PC-3 (cell line): ENCODE measurements around the gene TREH.

Experiments
- EZH2 ChIP-seq: fragments of 300-600 bp; sonication (generic); IDR thresholded peaks from one replicate; pipeline ENCODE4 v1.6.1; 2017; ENCODE audit warnings: antibody characterized with exemption, mild to moderate bottlenecking, low read length; ENCODE audit not compliant: unreplicated experiment
- EZH2phosphoT487 ChIP-seq: fragments of 300-600 bp; sonication (generic); IDR thresholded peaks from 2 replicates; pipeline ENCODE4 v1.6.1; 2018; ENCODE audit warnings: mild to moderate bottlenecking, antibody characterized with exemption, low read length, borderline replicate concordance
- TF ChIP-seq, protein P1 (sequence below): fragments of 300-600 bp; sonication (generic); conservative IDR thresholded peaks from 2 replicates; pipeline ENCODE4 v1.5.1; 2017; ENCODE audit warnings: antibody characterized with exemption, low read depth, mild to moderate bottlenecking, low read length

- TF ChIP-seq, protein P1, sequence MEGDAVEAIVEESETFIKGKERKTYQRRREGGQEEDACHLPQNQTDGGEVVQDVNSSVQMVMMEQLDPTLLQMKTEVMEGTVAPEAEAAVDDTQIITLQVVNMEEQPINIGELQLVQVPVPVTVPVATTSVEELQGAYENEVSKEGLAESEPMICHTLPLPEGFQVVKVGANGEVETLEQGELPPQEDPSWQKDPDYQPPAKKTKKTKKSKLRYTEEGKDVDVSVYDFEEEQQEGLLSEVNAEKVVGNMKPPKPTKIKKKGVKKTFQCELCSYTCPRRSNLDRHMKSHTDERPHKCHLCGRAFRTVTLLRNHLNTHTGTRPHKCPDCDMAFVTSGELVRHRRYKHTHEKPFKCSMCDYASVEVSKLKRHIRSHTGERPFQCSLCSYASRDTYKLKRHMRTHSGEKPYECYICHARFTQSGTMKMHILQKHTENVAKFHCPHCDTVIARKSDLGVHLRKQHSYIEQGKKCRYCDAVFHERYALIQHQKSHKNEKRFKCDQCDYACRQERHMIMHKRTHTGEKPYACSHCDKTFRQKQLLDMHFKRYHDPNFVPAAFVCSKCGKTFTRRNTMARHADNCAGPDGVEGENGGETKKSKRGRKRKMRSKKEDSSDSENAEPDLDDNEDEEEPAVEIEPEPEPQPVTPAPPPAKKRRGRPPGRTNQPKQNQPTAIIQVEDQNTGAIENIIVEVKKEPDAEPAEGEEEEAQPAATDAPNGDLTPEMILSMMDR: no peak
- TF ChIP-seq EZH2phosphoT487: no peak
- no peak for TF ChIP-seq EZH2
Observed at GRCh38 chr11:118644496-118644895, 35.0 kb downstream of the TREH start.
